Activated CD8-positive, alpha-beta memory T cell treated with anti-CD3 and anti-CD28 coated beads, Interleukin-2, amount 50 U/mL, for 1 hour (primary cell): Measurements from ENCODE around the gene OR1A1.
"Not testable (repeated sequence)": the region's sequence is repeated elsewhere in the genome, so short reads cannot be mapped to it uniquely, and the experiment has no call there.

Source experiments
- DNase-seq: peaks from one replicate; pipeline ENCODE4 v3.0.0-alpha.2; 2020; ENCODE audit errors: extremely low read depth

Gene OR1A1

GRCh38 chr17:3207367-3207766, at the start of gene OR1A1:
TSS of gene OR1A1 (plus strand) at chr17:3207667. CDS start at chr17:3215621, 7,954 bp downstream.
- no peak for DNase-seq

- DNase-seq, result no peak
Measured at GRCh38 chr17:3167574-3167973, 39.9 kb upstream of the OR1A1 start.

- no peak for DNase-seq
Measured at GRCh38 chr17:3189961-3190360, 17.5 kb upstream of the OR1A1 start.

GRCh38 chr17:3197219-3197618, 10.2 kb upstream of the OR1A1 start, which contains the start of gene OR1A2:
TSS of gene OR1A2 (plus strand) at chr17:3197519. CDS start at chr17:3197519, 0 bp downstream.
- no peak for DNase-seq

GRCh38 chr17:3208484-3208883, 1.0 kb downstream of the OR1A1 start:
- DNase-seq, result no peak

GRCh38 chr17:3213001-3213400, 5.5 kb downstream of the OR1A1 start:
- DNase-seq, result no peak

- DNase-seq, result no peak
Measured at GRCh38 chr17:3213587-3213986, 6.1 kb downstream of the OR1A1 start.

GRCh38 chr17:3219978-3220377, 12.5 kb downstream of the OR1A1 start:
- DNase-seq, result not testable (repeated sequence)

- no peak for DNase-seq
Measured at GRCh38 chr17:3221850-3222249, 14.4 kb downstream of the OR1A1 start.

GRCh38 chr17:3222505-3222904, 15.0 kb downstream of the OR1A1 start:
- DNase-seq, result no peak

GRCh38 chr17:3224721-3225352, 17.4 kb downstream of the OR1A1 start:
- not testable (repeated sequence) for DNase-seq

- not testable (repeated sequence) for DNase-seq
Measured at GRCh38 chr17:3232300-3232699, 24.8 kb downstream of the OR1A1 start.

- DNase-seq, result not testable (repeated sequence)
Measured at GRCh38 chr17:3238685-3239084, 31.2 kb downstream of the OR1A1 start.

- DNase-seq, result not testable (repeated sequence)
Measured at GRCh38 chr17:3241044-3241443, 33.6 kb downstream of the OR1A1 start.

GRCh38 chr17:3244841-3245240, 37.4 kb downstream of the OR1A1 start:
- not testable (repeated sequence) for DNase-seq

GRCh38 chr17:3249013-3249412, 41.5 kb downstream of the OR1A1 start:
- not testable (repeated sequence) for DNase-seq

- DNase-seq, result no peak
Measured at GRCh38 chr17:3256575-3256974, 49.1 kb downstream of the OR1A1 start.

- no peak for DNase-seq
Measured at GRCh38 chr17:3260163-3260562, 52.7 kb downstream of the OR1A1 start.

- DNase-seq, result no peak
Measured at GRCh38 chr17:3260600-3260999, 53.1 kb downstream of the OR1A1 start.
